Measurements from ENCODE around the gene RTN4R. TPM values are rescaled to one million over a fixed set of nuclear protein-coding genes. Genes with fewer than 3 reads are reported as not detected.

The RTN4R gene
- total and polyA plus RNA-seq, 5 donors from 2014 or later, result 1.2 to 3.3 (median 1.3) TPM

- Histone ChIP-seq H3K4me3 (ENCODE audit: low read depth, low read length) (no peak overlapping the region), H3K9me3 (ENCODE audit: control insufficient read depth in 2 of 2, low read length in 2 of 2) (no peaks in the 10 kb centered on the region), H3K27me3 (ENCODE audit: control insufficient read depth, insufficient read depth, low read length) (no peaks in the 10 kb centered on the region), H3K36me3 (ENCODE audit: control insufficient read depth, insufficient read depth, low read length) (no peaks in the 10 kb centered on the region), H3K27ac (ENCODE audit: insufficient read depth, low read length, poor library complexity, severe bottlenecking) (no peak overlapping the region), H3K4me1 (ENCODE audit: control insufficient read depth, insufficient read depth, low read length, poor library complexity, severe bottlenecking) (no peaks in the 10 kb centered on the region)
- H3K9me3 Mint-ChIP-seq, result no peaks in the 10 kb centered on the region
- DNase-seq (no peak), ATAC-seq (ENCODE audit: low read depth in 2 of 2) (no peak)
- H3K4me1 Mint-ChIP-seq, result no peaks in the 10 kb centered on the region
- peaks cover 5% of the 10 kb centered on the region for H3K27me3 Mint-ChIP-seq
- H3K36me3 Mint-ChIP-seq, result no peaks in the 10 kb centered on the region
- H3K4me3 Mint-ChIP-seq, result no peak overlapping the region
- H3K27ac Mint-ChIP-seq, result no peak overlapping the region
Observed at GRCh38 chr22:20199413-20199842, 68.7 kb downstream of the RTN4R start.

GRCh38 chr22:20198557-20199319 lies 69.4 kb downstream of the RTN4R start:
- H3K27ac ChIP-seq (ENCODE audit: insufficient read depth, low read length, poor library complexity, severe bottlenecking), result no peak overlapping the region
- H3K27me3 ChIP-seq (ENCODE audit: control insufficient read depth, insufficient read depth, low read length), result no peaks in the 10 kb centered on the region
- ATAC-seq (ENCODE audit: low read depth in 2 of 2), result no peak
- H3K4me1 Mint-ChIP-seq, result no peaks in the 10 kb centered on the region
- H3K27me3 Mint-ChIP-seq, result peaks cover 5% of the 10 kb centered on the region
- no peaks in the 10 kb centered on the region for H3K9me3 ChIP-seq (ENCODE audit: control insufficient read depth in 2 of 2, low read length in 2 of 2)
- H3K36me3 Mint-ChIP-seq, result no peaks in the 10 kb centered on the region
- no peaks in the 10 kb centered on the region for H3K4me1 ChIP-seq (ENCODE audit: control insufficient read depth, insufficient read depth, low read length, poor library complexity, severe bottlenecking)
- no peak for DNase-seq
- no peak overlapping the region for H3K4me3 ChIP-seq (ENCODE audit: low read depth, low read length)
- no peaks in the 10 kb centered on the region for H3K9me3 Mint-ChIP-seq
- no peaks in the 10 kb centered on the region for H3K36me3 ChIP-seq (ENCODE audit: control insufficient read depth, insufficient read depth, low read length)
- no peak overlapping the region for H3K27ac Mint-ChIP-seq
- no peak overlapping the region for H3K4me3 Mint-ChIP-seq

GRCh38 chr22:20197407-20198030 lies 70.6 kb downstream of the RTN4R start:
- H3K27me3 Mint-ChIP-seq, result peaks cover 5% of the 10 kb centered on the region

DNA sequence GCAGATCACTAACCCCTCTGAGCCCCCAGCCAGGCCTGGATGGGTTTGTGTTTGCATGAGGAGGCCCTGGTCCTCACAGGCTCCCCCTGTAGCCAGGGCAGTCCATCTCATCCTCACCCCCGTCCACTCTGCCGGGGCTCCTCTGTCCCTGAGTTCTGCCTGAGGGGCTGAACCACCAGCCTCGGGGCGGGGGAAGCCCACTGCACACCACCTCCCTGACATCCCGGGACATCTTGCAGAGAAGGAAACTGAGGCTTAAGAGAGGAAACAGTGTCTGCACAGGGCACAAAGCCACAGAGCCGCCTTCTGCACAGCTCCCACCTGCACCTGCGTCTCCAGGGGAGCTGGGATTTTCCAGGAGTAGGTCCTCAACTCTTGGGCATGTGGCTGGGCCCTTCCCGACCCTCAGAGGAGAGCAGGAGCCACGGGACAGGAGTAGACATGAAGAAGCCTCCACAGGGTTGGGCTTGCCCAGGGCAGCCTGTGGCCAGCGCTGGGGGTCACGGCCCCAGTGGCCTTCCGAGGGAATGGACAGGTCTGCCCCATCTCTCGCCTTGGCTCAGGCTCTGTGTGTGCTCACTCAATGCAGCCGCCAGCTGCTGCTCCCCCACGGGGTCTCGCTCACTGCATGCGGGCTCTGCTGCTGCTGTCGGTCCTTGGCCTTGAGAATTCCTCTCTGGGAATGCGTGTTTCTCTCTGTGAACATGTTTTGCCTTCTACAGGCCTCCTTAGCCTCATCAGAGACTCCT lies 71.8 kb downstream of the RTN4R start:
- no peaks in the 10 kb centered on the region for H3K4me1 Mint-ChIP-seq
- no peak overlapping the region for H3K27ac Mint-ChIP-seq
- no peaks in the 10 kb centered on the region for H3K27me3 Mint-ChIP-seq
- Histone ChIP-seq H3K27me3 (ENCODE audit: control insufficient read depth, insufficient read depth, low read length) (no peaks in the 10 kb centered on the region), H3K27ac (ENCODE audit: insufficient read depth, low read length, poor library complexity, severe bottlenecking) (no peak overlapping the region), H3K4me3 (ENCODE audit: low read depth, low read length) (no peak overlapping the region), H3K36me3 (ENCODE audit: control insufficient read depth, insufficient read depth, low read length) (no peaks in the 10 kb centered on the region), H3K4me1 (ENCODE audit: control insufficient read depth, insufficient read depth, low read length, poor library complexity, severe bottlenecking) (no peaks in the 10 kb centered on the region), H3K9me3 (ENCODE audit: control insufficient read depth in 2 of 2, low read length in 2 of 2) (no peaks in the 10 kb centered on the region)
- H3K36me3 Mint-ChIP-seq, result no peaks in the 10 kb centered on the region
- DNase-seq, result no peak
- no peak overlapping the region for H3K4me3 Mint-ChIP-seq
- no peak for ATAC-seq (ENCODE audit: low read depth in 2 of 2)
- H3K9me3 Mint-ChIP-seq, result no peaks in the 10 kb centered on the region

More at GRCh38 chr22:20197407-20198030, 70.6 kb downstream of the RTN4R start:
- no peak overlapping the region for H3K4me3 Mint-ChIP-seq
- no peak for ATAC-seq (ENCODE audit: low read depth in 2 of 2)
- Histone ChIP-seq H3K4me3 (ENCODE audit: low read depth, low read length) (no peak overlapping the region), H3K36me3 (ENCODE audit: control insufficient read depth, insufficient read depth, low read length) (no peaks in the 10 kb centered on the region), H3K9me3 (ENCODE audit: control insufficient read depth in 2 of 2, low read length in 2 of 2) (no peaks in the 10 kb centered on the region), H3K27ac (ENCODE audit: insufficient read depth, low read length, poor library complexity, severe bottlenecking) (no peak overlapping the region), H3K4me1 (ENCODE audit: control insufficient read depth, insufficient read depth, low read length, poor library complexity, severe bottlenecking) (no peaks in the 10 kb centered on the region), H3K27me3 (ENCODE audit: control insufficient read depth, insufficient read depth, low read length) (no peaks in the 10 kb centered on the region)
- no peaks in the 10 kb centered on the region for H3K4me1 Mint-ChIP-seq
- no peak overlapping the region for H3K27ac Mint-ChIP-seq
- no peak for DNase-seq
- no peaks in the 10 kb centered on the region for H3K36me3 Mint-ChIP-seq
- H3K9me3 Mint-ChIP-seq, result no peaks in the 10 kb centered on the region

DNA sequence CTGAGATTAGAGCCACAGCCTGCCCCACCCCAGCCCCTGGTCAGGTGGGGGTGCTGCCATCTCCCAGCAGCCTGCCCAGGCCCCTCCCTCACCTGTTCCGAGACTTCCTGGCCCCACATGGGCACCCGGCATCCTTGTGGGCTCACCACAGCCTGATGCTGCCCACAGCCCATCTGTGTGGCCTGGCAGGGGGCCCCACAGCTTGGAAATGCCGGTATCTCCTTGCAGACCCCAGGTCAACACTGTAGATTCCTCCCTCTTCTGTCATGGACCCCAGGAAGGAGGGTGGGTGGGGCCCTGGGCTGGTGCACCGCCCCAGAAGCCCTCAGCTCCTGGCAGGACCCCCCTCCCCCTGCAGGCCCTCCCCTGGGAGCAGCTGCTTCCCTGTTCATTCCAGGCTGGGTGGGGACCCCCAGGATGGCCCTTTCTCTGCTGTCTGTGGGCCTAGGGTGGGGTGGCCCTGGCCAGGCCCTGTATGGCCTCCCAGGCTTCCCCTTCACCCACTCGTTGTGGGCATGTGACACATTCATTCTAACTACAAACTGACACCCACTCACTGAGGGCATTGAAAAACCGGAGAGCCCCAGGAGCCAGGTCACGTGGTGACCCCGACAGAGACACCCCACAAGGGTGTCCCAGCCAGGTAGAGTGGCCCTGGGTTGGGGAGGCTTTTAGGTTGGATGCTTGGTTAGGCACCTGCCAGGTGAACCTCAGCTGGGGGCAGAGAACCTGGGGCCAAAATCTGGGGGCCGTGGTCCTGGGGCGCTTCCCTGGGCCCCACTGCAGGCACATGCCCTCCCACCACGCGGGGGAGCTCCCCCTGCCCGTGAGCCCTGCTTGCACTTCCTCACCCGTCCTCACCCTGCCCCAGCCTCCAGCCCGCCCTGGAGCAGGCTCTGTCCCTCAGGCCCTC lies 73.2 kb downstream of the RTN4R start:
- H3K9me3 Mint-ChIP-seq, result no peaks in the 10 kb centered on the region
- no peaks in the 10 kb centered on the region for H3K27me3 Mint-ChIP-seq
- ATAC-seq (ENCODE audit: low read depth in 2 of 2) (no peak), DNase-seq (no peak)
- no peak overlapping the region for H3K4me3 Mint-ChIP-seq
- no peaks in the 10 kb centered on the region for H3K36me3 Mint-ChIP-seq
- Histone ChIP-seq H3K4me1 (ENCODE audit: control insufficient read depth, insufficient read depth, low read length, poor library complexity, severe bottlenecking) (no peaks in the 10 kb centered on the region), H3K27me3 (ENCODE audit: control insufficient read depth, insufficient read depth, low read length) (no peaks in the 10 kb centered on the region), H3K27ac (ENCODE audit: insufficient read depth, low read length, poor library complexity, severe bottlenecking) (no peak overlapping the region), H3K36me3 (ENCODE audit: control insufficient read depth, insufficient read depth, low read length) (no peaks in the 10 kb centered on the region), H3K4me3 (ENCODE audit: low read depth, low read length) (no peak overlapping the region), H3K9me3 (ENCODE audit: control insufficient read depth in 2 of 2, low read length in 2 of 2) (no peaks in the 10 kb centered on the region)
- no peak overlapping the region for H3K27ac Mint-ChIP-seq
- H3K4me1 Mint-ChIP-seq, result no peaks in the 10 kb centered on the region

GRCh38 chr22:20193761-20194494 lies 74.2 kb downstream of the RTN4R start:
- no peak for DNase-seq
- Histone ChIP-seq H3K4me3 (ENCODE audit: low read depth, low read length) (no peak overlapping the region), H3K4me1 (ENCODE audit: control insufficient read depth, insufficient read depth, low read length, poor library complexity, severe bottlenecking) (no peaks in the 10 kb centered on the region), H3K27me3 (ENCODE audit: control insufficient read depth, insufficient read depth, low read length) (no peaks in the 10 kb centered on the region), H3K9me3 (ENCODE audit: control insufficient read depth in 2 of 2, low read length in 2 of 2) (no peaks in the 10 kb centered on the region), H3K27ac (ENCODE audit: insufficient read depth, low read length, poor library complexity, severe bottlenecking) (no peak overlapping the region), H3K36me3 (ENCODE audit: control insufficient read depth, insufficient read depth, low read length) (no peaks in the 10 kb centered on the region)
- Mint-ChIP-seq H3K27ac (no peak overlapping the region), H3K36me3 (no peaks in the 10 kb centered on the region), H3K9me3 (no peaks in the 10 kb centered on the region), H3K27me3 (no peaks in the 10 kb centered on the region), H3K4me1 (no peaks in the 10 kb centered on the region), H3K4me3 (no peak overlapping the region)
- no peak for ATAC-seq (ENCODE audit: low read depth in 2 of 2)

All from CD4-positive, CD25-positive, alpha-beta regulatory T cell (primary cell).